OCI-LY7 (cell line): ENCODE results near the gene ABLIM1. TPM values are rescaled to one million over a fixed set of nuclear protein-coding genes. Genes with fewer than 3 reads are reported as not detected.

Source experiments
- BruUV-seq: library from RNA; stranded (reverse); fragments of 400-500 nt; replicated peaks from 2 replicates; lab custom pipeline; 2021; lab: Mats Ljungman, UMichigan
- CTCF ChIA-PET: fragments of 300-600 bp; sonication (Branson Sonifier 250); formaldehyde crosslinking; loops from one replicate; lab custom pipeline; 2022; ENCODE audit warnings: antibody characterized with exemption; ENCODE audit not compliant: unreplicated experiment; lab: Charles Lee
- POLR2A ChIA-PET: fragments of 300-600 bp; sonication (Branson Sonifier 250); formaldehyde crosslinking; loops from one replicate; lab custom pipeline; 2022; ENCODE audit warnings: antibody characterized with exemption; lab: Charles Lee
- DNase-seq: peaks from one replicate; pipeline ENCODE4 v3.0.0-alpha.2; 2015; ENCODE audit warnings: low spot score
- H2AFZ ChIP-seq: fragments of 200-600 bp; sonication (generic), shearing (Covaris generic); 2 replicates; pipeline ENCODE4 v1.6.1; 2014; ENCODE audit warnings: mild to moderate bottlenecking, antibody characterized with exemption, low read length, moderate library complexity
- H3K27ac ChIP-seq: fragments of 200-600 bp; sonication (generic); 2 replicates; pipeline ENCODE4 v1.5.1; 2014; ENCODE audit warnings: mixed run types, low read depth, mild to moderate bottlenecking, moderate library complexity, low read length, inconsistent platforms; ENCODE audit not compliant: poor library complexity, severe bottlenecking
- H3K36me3 ChIP-seq: fragments of 200-600 bp; sonication (generic); 2 replicates; pipeline ENCODE4 v1.6.1; 2014; ENCODE audit warnings: mild to moderate bottlenecking, antibody characterized with exemption, low read length, moderate library complexity, mixed read lengths; ENCODE audit not compliant: insufficient read depth
- H3K4me1 ChIP-seq: fragments of 200-600 bp; sonication (generic); 2 replicates; pipeline ENCODE4 v1.5.1; 2014; ENCODE audit warnings: mild to moderate bottlenecking, low read length; ENCODE audit not compliant: insufficient read depth, poor library complexity, severe bottlenecking
- H3K4me2 ChIP-seq: fragments of 200-600 bp; sonication (generic); 2 replicates; pipeline ENCODE4 v1.6.1; 2014; ENCODE audit warnings: mild to moderate bottlenecking, low read length
- H3K4me3 ChIP-seq: fragments of 200-600 bp; sonication (generic); 2 replicates; pipeline ENCODE4 v1.5.1; 2014; ENCODE audit warnings: mild to moderate bottlenecking, low read depth, low read length; ENCODE audit not compliant: poor library complexity, severe bottlenecking
- H3K79me2 ChIP-seq: fragments of 200-600 bp; sonication (generic); 2 replicates; pipeline ENCODE4 v1.6.1; 2016; ENCODE audit warnings: low read depth, mild to moderate bottlenecking, low read length, moderate library complexity, mixed read lengths; ENCODE audit not compliant: insufficient read depth
- H3K9me2 ChIP-seq: fragments of 200-600 bp; sonication (generic); 2 replicates; pipeline ENCODE4 v1.6.1; 2016; ENCODE audit warnings: mild to moderate bottlenecking, low read length, mixed read lengths; ENCODE audit not compliant: insufficient read depth
- H3K9me3 ChIP-seq: fragments of 200-600 bp; sonication (generic); 2 replicates; pipeline ENCODE4 v1.6.1; 2014; ENCODE audit warnings: mild to moderate bottlenecking, mixed run types, low read length, mixed read lengths
- H4K20me1 ChIP-seq: fragments of 200-600 bp; sonication (generic); 2 replicates; pipeline ENCODE4 v1.6.1; 2014; ENCODE audit warnings: mild to moderate bottlenecking, antibody characterized with exemption, low read length, moderate library complexity, mixed read lengths; ENCODE audit not compliant: insufficient read depth
- CTCF ChIP-seq: fragments of 200-600 bp; sonication (generic); conservative IDR thresholded peaks from 2 replicates; pipeline ENCODE4 v1.5.1; 2014; ENCODE audit warnings: mild to moderate bottlenecking, antibody characterized with exemption, low read length, moderate library complexity, mixed read lengths
- EZH2phosphoT487 ChIP-seq: fragments of 200-600 bp; sonication (generic); IDR thresholded peaks from 2 replicates; pipeline ENCODE4 v1.6.1; 2018; ENCODE audit warnings: low read depth, borderline replicate concordance, mild to moderate bottlenecking, mixed run types, antibody characterized with exemption, low read length, moderate library complexity, mixed read lengths
- intact Hi-C: fragments of 100-400 bp; cut with micrococcal nuclease; formaldehyde crosslinking; loops from one replicate; pipeline ENCODE4 v1.10.0; 2022; ENCODE audit not compliant: unreplicated experiment
- total RNA-seq, 2 experiments: library from RNA; depleted of rRNA in 1 of 2; stranded (reverse); fragments of >200 nt in 1 of 2; shearing (Covaris generic) in 1 of 2; gene quantifications; 2 replicates each; pipeline ENCODE4 v1.2.3, GENCODE V29; 2014 to 2022

ABLIM1 gene
- total RNA-seq, 2 experiments from 2014 or later: 94.2 to 268 TPM

GRCh38 chr10:114395366-114396022 is 262.6 kb downstream of the ABLIM1 start:
- no peaks in the 10 kb centered on the region for H3K79me2 ChIP-seq
- H3K4me1 ChIP-seq: no peaks in the 10 kb centered on the region
- H3K9me2 ChIP-seq: no peaks in the 10 kb centered on the region
- H3K4me2 ChIP-seq: no peak overlapping the region
- no peak for DNase-seq
- TF ChIP-seq EZH2phosphoT487: no peak
- no peak for TF ChIP-seq CTCF
- CTCF ChIA-PET: no interaction called here
- no peaks in the 10 kb centered on the region for H3K36me3 ChIP-seq
- BruUV-seq: no TSS peak
- H3K9me3 ChIP-seq: no peaks in the 10 kb centered on the region
- H4K20me1 ChIP-seq: no peaks in the 10 kb centered on the region
- H3K27ac ChIP-seq: no peak overlapping the region
- no peak overlapping the region for H3K4me3 ChIP-seq
- H2AFZ ChIP-seq: no peak overlapping the region
- POLR2A ChIA-PET: no interaction called here
- intact Hi-C loops: no loop called here

- no peak for TF ChIP-seq CTCF
- TF ChIP-seq EZH2phosphoT487: no peak
- ChIA-PET POLR2A (no interaction called here), CTCF (no interaction called here)
- no peaks in the 10 kb centered on the region for H3K9me3 ChIP-seq
- intact Hi-C loops: loop anchor here (5.0 kb wide), 1 partner anchor 92 kb away; no protein-coding TSS in a partner anchor
- no peaks in the 10 kb centered on the region for H3K36me3 ChIP-seq
- H3K4me2 ChIP-seq: no peak overlapping the region
- no peaks in the 10 kb centered on the region for H4K20me1 ChIP-seq
- no peak for DNase-seq
- no peak overlapping the region for H3K27ac ChIP-seq
- no peaks in the 10 kb centered on the region for H3K9me2 ChIP-seq
- no peak overlapping the region for H2AFZ ChIP-seq
- no peaks in the 10 kb centered on the region for H3K4me1 ChIP-seq
- H3K4me3 ChIP-seq: no peak overlapping the region
- BruUV-seq: no TSS peak
- H3K79me2 ChIP-seq: no peaks in the 10 kb centered on the region
Observed at GRCh38 chr10:114394531-114394930, 263.5 kb downstream of the ABLIM1 start.

GRCh38 chr10:114393886-114394285 is 264.2 kb downstream of the ABLIM1 start:
- TF ChIP-seq CTCF (no peak), EZH2phosphoT487 (no peak)
- H3K4me3 ChIP-seq: no peak overlapping the region
- no peak for DNase-seq
- intact Hi-C loops: loop anchor here (5.0 kb wide), 1 partner anchor 92 kb away; no protein-coding TSS in a partner anchor
- H3K36me3 ChIP-seq: no peaks in the 10 kb centered on the region
- no peaks in the 10 kb centered on the region for H3K9me3 ChIP-seq
- no peaks in the 10 kb centered on the region for H4K20me1 ChIP-seq
- H3K4me2 ChIP-seq: no peak overlapping the region
- H3K27ac ChIP-seq: no peak overlapping the region
- CTCF ChIA-PET: no interaction called here
- POLR2A ChIA-PET: no interaction called here
- no TSS peak for BruUV-seq
- H3K9me2 ChIP-seq: no peaks in the 10 kb centered on the region
- no peak overlapping the region for H2AFZ ChIP-seq
- no peaks in the 10 kb centered on the region for H3K4me1 ChIP-seq
- no peaks in the 10 kb centered on the region for H3K79me2 ChIP-seq
